SK-N-SH (cell line): Measurements from ENCODE around the gene PFKFB1. TPM values are rescaled to one million over a fixed set of nuclear protein-coding genes. Genes with fewer than 3 reads are reported as not detected.

Source experiments
- CTCF ChIA-PET: fragments of 300-600, 350-600 bp; formaldehyde crosslinking; extraction: SDS; loops from one replicate; lab custom pipeline; 2021; lab: Yijun Ruan, JAX
- POLR2A ChIA-PET: fragments of 350-600 bp; sonication (Branson Sonifier 250); formaldehyde crosslinking; extraction: SDS; loops from one replicate; lab custom pipeline; 2020; ENCODE audit warnings: antibody characterized with exemption, inconsistent platforms; lab: Yijun Ruan, JAX
- DNase-seq: peaks from one replicate; pipeline ENCODE4 v3.0.0; 2012
- H2AFZ ChIP-seq: fragments of 200-600 bp; sonication (generic); 2 replicates; pipeline ENCODE4 v1.8.1; 2016; ENCODE audit warnings: antibody characterized with exemption, mild to moderate bottlenecking, low read depth
- H3F3A ChIP-seq: fragments of 200-600 bp; sonication (generic); replicated peaks from 2 replicates; pipeline ENCODE3; 2016; ENCODE audit warnings: antibody characterized with exemption, mild to moderate bottlenecking; ENCODE audit not compliant: insufficient read depth
- H3K27ac ChIP-seq, 2 experiments: fragments of 200-500 bp in 1 of 2; fragments of 200-600 bp in 1 of 2; sonication (Bioruptor generic) in 1 of 2; sonication (generic), shearing (Covaris generic) in 1 of 2; 2 replicates each; pipeline versions ENCODE4 v1.5.1 to v1.6.1; 2014 to 2016; ENCODE audit warnings: low read depth in 2 of 2, inconsistent platforms in 1 of 2, low read length in 1 of 2, mild to moderate bottlenecking in 1 of 2, mixed read lengths in 1 of 2
- H3K27me3 ChIP-seq: fragments of 200-600 bp; sonication (generic), shearing (Covaris generic); 2 replicates; pipeline ENCODE4 v1.6.1; 2016; ENCODE audit warnings: mixed run types; ENCODE audit not compliant: insufficient read depth
- H3K36me3 ChIP-seq, 2 experiments: fragments of 200-500 bp in 1 of 2; fragments of 200-600 bp in 1 of 2; sonication (Bioruptor generic) in 1 of 2; sonication (generic) in 1 of 2; replicated peaks in 1 of 2; 2 replicates each; pipeline versions ENCODE3 to v1.5.1; 2014 to 2016; ENCODE audit warnings: low read length in 1 of 2, mild to moderate bottlenecking in 1 of 2; ENCODE audit not compliant: insufficient read depth in 2 of 2, control insufficient read depth in 1 of 2
- H3K4me1 ChIP-seq, 2 experiments: fragments of 200-500 bp in 1 of 2; fragments of 200-600 bp in 1 of 2; sonication (Bioruptor generic) in 1 of 2; sonication (generic), shearing (Covaris generic) in 1 of 2; 2 replicates each; pipeline versions ENCODE4 v1.5.1 to v1.6.1; 2014 to 2016; ENCODE audit warnings: low read depth in 1 of 2, low read length in 1 of 2, mixed run types in 1 of 2; ENCODE audit not compliant: insufficient read depth in 2 of 2, control insufficient read depth in 1 of 2
- H3K4me2 ChIP-seq: fragments of 200-600 bp; sonication (generic), shearing (Covaris generic); 2 replicates; pipeline ENCODE4 v1.6.1; 2017; ENCODE audit warnings: mixed run types
- H3K4me3 ChIP-seq, 2 experiments: fragments of 200-500 bp in 1 of 2; fragments of 200-600 bp in 1 of 2; sonication (Bioruptor generic) in 1 of 2; sonication (generic), shearing (Covaris generic) in 1 of 2; 2 replicates each; pipeline versions ENCODE4 v1.5.1 to v1.8.1; 2014 to 2016; ENCODE audit warnings: low read depth in 2 of 2, inconsistent platforms in 1 of 2, low read length in 1 of 2, mild to moderate bottlenecking in 1 of 2, mixed read lengths in 1 of 2, moderate library complexity in 1 of 2
- H3K79me2 ChIP-seq: fragments of 200-600 bp; sonication (generic); 2 replicates; pipeline ENCODE4 v1.8.1; 2017; ENCODE audit warnings: mild to moderate bottlenecking; ENCODE audit not compliant: insufficient read depth
- H3K9ac ChIP-seq: fragments of 200-600 bp; sonication (generic); 2 replicates; pipeline ENCODE4 v1.6.1; 2017; ENCODE audit warnings: mixed run types
- H3K9me2 ChIP-seq: fragments of 200-600 bp; sonication (generic); 2 replicates; pipeline ENCODE4 v1.6.1; 2017; ENCODE audit warnings: mixed run types
- H3K9me3 ChIP-seq: fragments of 200-600 bp; sonication (generic); 2 replicates; pipeline ENCODE4 v1.6.1; 2017; ENCODE audit warnings: mixed run types, mild to moderate bottlenecking, moderate library complexity
- H4K20me1 ChIP-seq: fragments of 200-600 bp; sonication (generic); 2 replicates; pipeline ENCODE4 v1.6.1; 2017; ENCODE audit warnings: mild to moderate bottlenecking, mixed run types; ENCODE audit not compliant: insufficient read depth
- ELF1 ChIP-seq: IDR thresholded peaks from 2 replicates; pipeline ENCODE4 v1.4.0; 2012
- EP300 ChIP-seq, 2 experiments: IDR thresholded peaks; 2 replicates each; pipeline versions ENCODE4 v1.4.0 to v1.6.1; 2012; ENCODE audit warnings: borderline replicate concordance in 1 of 2, low read depth in 1 of 2, low read length in 1 of 2
- FOXJ3 ChIP-seq: sonication (generic); formaldehyde crosslinking; IDR thresholded peaks from 2 replicates; pipeline ENCODE4 v1.5.1; 2020; ENCODE audit warnings: mild to moderate bottlenecking, missing genetic modification reagents
- FOXM1 ChIP-seq: IDR thresholded peaks from 2 replicates; pipeline ENCODE4 v1.4.0; 2012; ENCODE audit warnings: low read depth, mild to moderate bottlenecking
- GABPA ChIP-seq: IDR thresholded peaks from 2 replicates; pipeline ENCODE4 v1.4.0; 2012; ENCODE audit warnings: low read depth, mild to moderate bottlenecking
- GATA2 ChIP-seq: sonication (generic); formaldehyde crosslinking; IDR thresholded peaks from 2 replicates; pipeline ENCODE4 v1.5.0; 2020; ENCODE audit warnings: mild to moderate bottlenecking, missing genetic modification reagents
- MAX ChIP-seq: IDR thresholded peaks from 2 replicates; pipeline ENCODE4 v1.4.0; 2012; ENCODE audit warnings: low read depth
- MEF2A ChIP-seq: IDR thresholded peaks from 2 replicates; pipeline ENCODE4 v1.4.0; 2012; ENCODE audit warnings: low read depth, borderline replicate concordance
- NRF1 ChIP-seq: IDR thresholded peaks from 2 replicates; pipeline ENCODE4 v1.6.1; 2012; ENCODE audit warnings: low read depth, mild to moderate bottlenecking, low read length
- RCOR1 ChIP-seq: fragments of 150-350 bp; IDR thresholded peaks from 2 replicates; pipeline ENCODE4 v1.6.1; 2017; ENCODE audit warnings: antibody characterized with exemption, low read length
- RFX5 ChIP-seq: IDR thresholded peaks from 2 replicates; pipeline ENCODE4 v1.6.1; 2012; ENCODE audit warnings: mild to moderate bottlenecking, improper control_type of control experiment, low read length
- SIN3A ChIP-seq: IDR thresholded peaks from 2 replicates; pipeline ENCODE4 v1.6.1; 2012; ENCODE audit warnings: low read depth, mild to moderate bottlenecking, low read length, moderate library complexity, borderline replicate concordance
- TEAD4 ChIP-seq: IDR thresholded peaks from 2 replicates; pipeline ENCODE4 v1.4.0; 2012; ENCODE audit warnings: mild to moderate bottlenecking, borderline replicate concordance; ENCODE audit not compliant: insufficient read depth
- USF1 ChIP-seq: IDR thresholded peaks from 2 replicates; pipeline ENCODE4 v1.4.0; 2012; ENCODE audit warnings: low read depth, borderline replicate concordance
- YY1 ChIP-seq: IDR thresholded peaks from 2 replicates; pipeline ENCODE4 v1.4.0; 2012; ENCODE audit warnings: low read depth, mild to moderate bottlenecking
- ZBTB33 ChIP-seq: IDR thresholded peaks from 2 replicates; pipeline ENCODE4 v1.4.0; 2012; ENCODE audit warnings: low read depth, borderline replicate concordance
- WGBS: methylation state at CpG from one replicate; pipeline ENCODE4 v1.1.6; 2017; ENCODE audit warnings: low lambda C conversion rate; 5-methylcytosine and 5-hydroxymethylcytosine counted together
- polyA plus RNA-seq, 3 experiments: library from polyadenylated mRNA; depleted of rRNA; stranded (reverse); fragments of >200 nt; gene quantifications; 2 replicates each; pipeline ENCODE4 v1.2.3, GENCODE V29; 2012
- TF ChIP-seq, protein P1 (sequence below): fragments of 150-350 bp; IDR thresholded peaks from 2 replicates; pipeline ENCODE4 v1.6.1; 2016; ENCODE audit warnings: mild to moderate bottlenecking, low read depth, low read length

PFKFB1 gene
- polyA plus RNA-seq, 1 of the 3 experiments (the other 2 are of a cell fraction): 0.12 TPM

DNA sequence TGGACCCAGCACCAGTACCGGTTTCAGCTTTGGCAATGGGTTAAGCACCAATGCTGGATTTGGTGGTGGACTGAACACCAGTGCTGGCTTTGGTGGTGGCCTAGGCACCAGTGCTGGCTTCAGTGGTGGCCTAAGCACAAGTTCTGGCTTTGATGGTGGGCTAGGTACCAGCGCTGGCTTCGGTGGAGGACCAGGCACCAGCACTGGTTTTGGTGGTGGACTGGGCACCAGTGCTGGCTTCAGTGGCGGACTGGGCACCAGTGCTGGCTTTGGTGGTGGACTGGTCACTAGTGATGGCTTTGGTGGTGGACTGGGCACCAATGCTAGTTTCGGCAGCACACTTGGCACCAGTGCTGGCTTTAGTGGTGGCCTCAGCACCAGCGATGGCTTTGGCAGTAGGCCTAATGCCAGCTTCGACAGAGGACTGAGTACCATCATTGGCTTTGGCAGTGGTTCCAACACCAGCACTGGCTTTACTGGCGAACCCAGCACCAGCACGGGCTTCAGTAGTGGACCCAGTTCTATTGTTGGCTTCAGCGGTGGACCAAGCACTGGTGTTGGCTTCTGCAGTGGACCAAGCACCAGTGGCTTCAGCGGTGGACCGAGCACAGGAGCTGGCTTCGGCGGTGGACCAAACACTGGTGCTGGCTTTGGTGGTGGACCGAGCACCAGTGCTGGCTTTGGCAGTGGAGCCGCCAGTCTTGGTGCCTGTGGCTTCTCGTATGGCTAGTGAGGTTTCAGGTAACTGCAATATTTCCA, 63.5 kb downstream of the PFKFB1 start:
- no peaks in the 10 kb centered on the region for H4K20me1 ChIP-seq
- no peak overlapping the region for H3K4me2 ChIP-seq
- H3F3A ChIP-seq: no peaks in the 10 kb centered on the region
- CTCF ChIA-PET: no interaction called here
- H3K36me3 ChIP-seq: peaks cover 6 to 24% of the 10 kb centered on the region in 2 experiments
- H3K27me3 ChIP-seq: no peaks in the 10 kb centered on the region; the same call in 1 of the 2 replicates
- H3K79me2 ChIP-seq: no peaks in the 10 kb centered on the region
- H3K9me3 ChIP-seq: no peaks in the 10 kb centered on the region
- TF ChIP-seq, protein P1, sequence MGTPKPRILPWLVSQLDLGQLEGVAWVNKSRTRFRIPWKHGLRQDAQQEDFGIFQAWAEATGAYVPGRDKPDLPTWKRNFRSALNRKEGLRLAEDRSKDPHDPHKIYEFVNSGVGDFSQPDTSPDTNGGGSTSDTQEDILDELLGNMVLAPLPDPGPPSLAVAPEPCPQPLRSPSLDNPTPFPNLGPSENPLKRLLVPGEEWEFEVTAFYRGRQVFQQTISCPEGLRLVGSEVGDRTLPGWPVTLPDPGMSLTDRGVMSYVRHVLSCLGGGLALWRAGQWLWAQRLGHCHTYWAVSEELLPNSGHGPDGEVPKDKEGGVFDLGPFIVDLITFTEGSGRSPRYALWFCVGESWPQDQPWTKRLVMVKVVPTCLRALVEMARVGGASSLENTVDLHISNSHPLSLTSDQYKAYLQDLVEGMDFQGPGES: no peak
- TF ChIP-seq ELF1: no peak
- no peak for TF ChIP-seq MAX
- TF ChIP-seq RFX5: no peak
- no peak for TF ChIP-seq GATA2 (CRISPR knock-in tag)
- no peak for TF ChIP-seq USF1
- no peak for TF ChIP-seq FOXJ3 (CRISPR knock-in tag)
- no peak for TF ChIP-seq TEAD4
- WGBS: 39% methylated on average over 12 of the region's 17 CpGs
- H3K4me3 ChIP-seq: no peak overlapping the region
- no peak overlapping the region for H3K9ac ChIP-seq
- H3K9me2 ChIP-seq: no peaks in the 10 kb centered on the region
- no peak overlapping the region for H3K27ac ChIP-seq
- POLR2A ChIA-PET: no interaction called here
- DNase-seq: no peak
- no peak overlapping the region for H2AFZ ChIP-seq
- H3K4me1 ChIP-seq: no peaks in the 10 kb centered on the region

- Histone ChIP-seq H3K4me1 (no peaks in the 10 kb centered on the region), H3K79me2 (no peaks in the 10 kb centered on the region), H4K20me1 (no peaks in the 10 kb centered on the region), H3F3A (no peaks in the 10 kb centered on the region), H3K36me3 (peaks cover 6 to 31% of the 10 kb centered on the region in 2 experiments), H3K9ac (no peak overlapping the region), H3K27me3 (no peaks in the 10 kb centered on the region; the same call in 1 of the 2 replicates), H3K4me3 (no peak overlapping the region), H3K9me3 (no peaks in the 10 kb centered on the region), H3K4me2 (no peak overlapping the region), H3K27ac (no peak overlapping the region)
- ChIA-PET POLR2A (no interaction called here), CTCF (no interaction called here)
- whole genome bisulfite sequencing: 66% methylated on average over 2 of the region's 3 CpGs
- DNase-seq: no peak
- TF ChIP-seq NRF1: no peak
- TF ChIP-seq SIN3A: no peak
- TF ChIP-seq GABPA: no peak
- no peak for TF ChIP-seq ZBTB33
- TF ChIP-seq MEF2A: no peak
- no peak for TF ChIP-seq EP300 (IDR thresholded peaks at IDR 0.05; ENCODE audit: borderline replicate concordance in 1 of 2, low read depth in 1 of 2, low read length in 1 of 2)
- no peak for TF ChIP-seq RCOR1
- no peak for TF ChIP-seq YY1
- no peak for TF ChIP-seq RFX5
- no peak for TF ChIP-seq FOXM1
- TF ChIP-seq, all 33 proteins: peak for 0
- H3K9me2 ChIP-seq: no peaks in the 10 kb centered on the region
- H2AFZ ChIP-seq: no peak overlapping the region
These were observed 65.1 kb downstream of the PFKFB1 start for GRCh38 chrX:54928876-54929275.
